Heart left ventricle (tissue), 16 donors: ENCODE measurements around the gene MALRD1. TPM values are rescaled to one million over a fixed set of nuclear protein-coding genes. Genes with fewer than 3 reads are reported as not detected.

ENCODE experiments used
- ATAC-seq, 4 donors: fragments of 200-7000 bp; cut with Tn5 transposase; one replicate each; pipeline ENCODE4 v1.9.1; 2020 to 2022; ENCODE audit warnings: moderate library complexity in 4 of 4, mild to moderate bottlenecking in 3 of 4, moderate number of reproducible peaks in 1 of 4
- DNase-seq, 5 donors: peaks; one replicate each; pipeline ENCODE4 v3.0.0-alpha.2; 2020
- H3K27ac ChIP-seq, 12 donors: fragments of 200-600 bp; sonication (generic) in 4 of 12; one replicate each; pipeline versions ENCODE4 v1.5.0 to v1.8.0; 2016 to 2022; ENCODE audit warnings: mild to moderate bottlenecking in 2 of 12
- H3K27me3 ChIP-seq, 9 donors: fragments of 200-600 bp; sonication (generic) in 2 of 9; one replicate each; pipeline versions ENCODE4 v1.5.1 to v1.8.0; 2016 to 2022; ENCODE audit warnings: mild to moderate bottlenecking in 3 of 9
- H3K36me3 ChIP-seq, 9 donors: fragments of 200-600 bp; sonication (generic) in 2 of 9; one replicate each; pipeline versions ENCODE4 v1.5.0 to v1.8.0; 2018 to 2022; ENCODE audit warnings: mild to moderate bottlenecking in 2 of 9
- H3K4me1 ChIP-seq, 12 donors: fragments of 200-600 bp; sonication (generic) in 4 of 12; one replicate each; pipeline versions ENCODE4 v1.5.0 to v1.8.0; 2016 to 2022; ENCODE audit warnings: mild to moderate bottlenecking in 3 of 12
- H3K4me3 ChIP-seq, 12 donors: fragments of 200-600 bp; sonication (generic) in 4 of 12; one replicate each; pipeline versions ENCODE4 v1.5.0 to v1.8.0; 2017 to 2022; ENCODE audit warnings: mild to moderate bottlenecking in 9 of 12, moderate library complexity in 4 of 12
- H3K9me3 ChIP-seq, 12 donors: fragments of 200-600 bp; sonication (generic) in 4 of 12; one replicate each; pipeline versions ENCODE4 v1.5.0 to v1.8.0; 2016 to 2022; ENCODE audit warnings: mild to moderate bottlenecking in 1 of 12
- CTCF ChIP-seq, 12 donors: fragments of 200-600 bp; sonication (generic) in 4 of 12; IDR thresholded peaks; one replicate each; pipeline versions ENCODE4 v1.5.0 to v1.8.0; 2018 to 2022; ENCODE audit warnings: antibody characterized with exemption in 12 of 12, mild to moderate bottlenecking in 5 of 12
- POLR2A ChIP-seq, 2 donors: fragments of 450-650 bp; IDR thresholded peaks; one replicate each; pipeline ENCODE4 v1.6.1; 2017; ENCODE audit warnings: antibody characterized with exemption in 2 of 2, mild to moderate bottlenecking in 2 of 2, moderate library complexity in 2 of 2
- WGBS, 4 donors: extraction: QIAGEN DNeasy Blood & Tissue Kit in 2 of 4; methylation state at CpG; one replicate each; pipeline versions ENCODE4 v1.1.5 to v1.1.7; 2013 to 2018; 5-methylcytosine and 5-hydroxymethylcytosine counted together
- intact Hi-C, 10 donors: fragments of 100-400 bp; cut with DNase I; formaldehyde crosslinking; loops; one replicate each; pipeline versions ENCODE4 v1.11.1 to v1.14.2; 2022
- polyA plus RNA-seq, 2 donors: library from polyadenylated mRNA; stranded (reverse); fragments of 200-250 nt; gene quantifications; one replicate each; pipeline ENCODE4 v1.2.3, GENCODE V29; 2013
- total RNA-seq, 9 donors: library from RNA; depleted of rRNA in 2 of 9; stranded (reverse); fragments of >200 nt in 2 of 9; fragmentation: NEBNext Ultra II Directional in 3 of 9; extraction: Animal tissue kit (Norgen Biotek cat#: 25700) in 3 of 9; gene quantifications; one replicate each; pipeline versions ENCODE4 v1.1.0 to v1.2.4, GENCODE V29; 2016 to 2023
- donor health status: ischemic (EF 13 %, LVEDD 7.1; RV severe dilation, severe dysfunction).
- donor health status: healthy with polysubstance abuse.
- donor health status: DM: no; HTN: yes; CAD: no.
- donor health status: DM: no; HTN: no; CAD: no.
- donor health status: ischemic (EF 25% LVEDD 6.9; RV normal size, moderate dysfunction).
- donor health status: ischemic (EF 25% LVEDD 5.7; RV mildly dilated, moderate dysfunction).
- donor health status: healthy.
- donor health status: DM: yes; HTN: yes; CAD: no.
- donor health status: ischemic (EF 35%, LVEDD 5.7; RV mildly dilated, moderate dysfunction).
- donor health status: nonischemic (EF 11% LVEDD 7.7; RV severe dilation, severe dysfunction).
- donor health status: DM: yes; HTN: yes; CAD: no.
- donor health status: PGD.
- donor health status: ischemic (EF 29% LVEDD 5.4; RV normal size, mild dysfunction).
- donor health status: nonischemic (EF 23%, LVEDD 6.1; RV moderate dilation, normal function).

Gene MALRD1
- total and polyA plus RNA-seq, 11 donors = 0.12 to 1.1 (median 0.37) TPM; not detected in 1

GRCh38 chr10:19750972-19751371, 702.4 kb downstream of the MALRD1 start:
- no peak for TF ChIP-seq CTCF (IDR thresholded peaks at IDR 0.05)
- no peak for TF ChIP-seq POLR2A (IDR thresholded peaks at IDR 0.05)
- Histone ChIP-seq H3K27me3 (no peaks in the 10 kb centered on the region), H3K27ac (no peak overlapping the region), H3K4me1 (no peaks in the 10 kb centered on the region), H3K36me3 (no peaks in the 10 kb centered on the region), H3K4me3 (no peak overlapping the region), H3K9me3 (peaks cover 0 to 14% (median 0%) of the 10 kb centered on the region in 12 donors)
- WGBS, 4 donors = 72 to 86% (median 81%) methylated on average over 1 of the region's 1 CpG
- no peak for ATAC-seq
- no peak for DNase-seq
- intact Hi-C loops = no loop called here

- no peaks in the 10 kb centered on the region for H3K36me3 ChIP-seq
- peaks cover 0 to 6% (median 0%) of the 10 kb centered on the region in 12 donors for H3K9me3 ChIP-seq
- intact Hi-C loops = no loop called here
- H3K27ac ChIP-seq = no peak overlapping the region
- no peak overlapping the region for H3K4me3 ChIP-seq
- DNase-seq (no peak), ATAC-seq (no peak)
- 70 to 80% (median 76%) methylated on average over 3 of the region's 3 CpGs for WGBS, 4 donors
- no peaks in the 10 kb centered on the region for H3K27me3 ChIP-seq
- no peak for TF ChIP-seq POLR2A (IDR thresholded peaks at IDR 0.05)
- no peak for TF ChIP-seq CTCF (IDR thresholded peaks at IDR 0.05)
- no peaks in the 10 kb centered on the region for H3K4me1 ChIP-seq
Measured at GRCh38 chr10:19756919-19757318, 708.3 kb downstream of the MALRD1 start.

- Histone ChIP-seq H3K27me3 (no peaks in the 10 kb centered on the region), H3K4me3 (no peak overlapping the region), H3K9me3 (no peaks in the 10 kb centered on the region), H3K4me1 (no peaks in the 10 kb centered on the region), H3K36me3 (no peaks in the 10 kb centered on the region), H3K27ac (no peak overlapping the region)
- ATAC-seq = no peak
- intact Hi-C loops = no loop called here
- 78 to 92% (median 81%) methylated on average over 1 of the region's 1 CpG for WGBS, 4 donors
- TF ChIP-seq CTCF (IDR thresholded peaks at IDR 0.05) = no peak
- no peak for DNase-seq
Measured at GRCh38 chr10:19762026-19762425, 713.4 kb downstream of the MALRD1 start.

GRCh38 chr10:19764111-19764510, 715.5 kb downstream of the MALRD1 start:
- intact Hi-C loops = no loop called here
- TF ChIP-seq CTCF (IDR thresholded peaks at IDR 0.05) (no peak), POLR2A (IDR thresholded peaks at IDR 0.05) (no peak)
- no peak for ATAC-seq

More at GRCh38 chr10:19764111-19764510, 715.5 kb downstream of the MALRD1 start:
- Histone ChIP-seq H3K27ac (no peak overlapping the region), H3K27me3 (no peaks in the 10 kb centered on the region), H3K9me3 (no peaks in the 10 kb centered on the region), H3K36me3 (no peaks in the 10 kb centered on the region), H3K4me3 (no peak overlapping the region), H3K4me1 (no peaks in the 10 kb centered on the region)
- no peak for DNase-seq
- 73 to 94% (median 82%) methylated on average over 1 of the region's 1 CpG for WGBS, 4 donors
